Measurements from ENCODE around the gene DDHD1. TPM values are rescaled to one million over a fixed set of nuclear protein-coding genes. Genes with fewer than 3 reads are reported as not detected.

Gene DDHD1
- total RNA-seq, 1 donor from 2014 or later: 7.0 TPM

- TF ChIP-seq, protein P1, sequence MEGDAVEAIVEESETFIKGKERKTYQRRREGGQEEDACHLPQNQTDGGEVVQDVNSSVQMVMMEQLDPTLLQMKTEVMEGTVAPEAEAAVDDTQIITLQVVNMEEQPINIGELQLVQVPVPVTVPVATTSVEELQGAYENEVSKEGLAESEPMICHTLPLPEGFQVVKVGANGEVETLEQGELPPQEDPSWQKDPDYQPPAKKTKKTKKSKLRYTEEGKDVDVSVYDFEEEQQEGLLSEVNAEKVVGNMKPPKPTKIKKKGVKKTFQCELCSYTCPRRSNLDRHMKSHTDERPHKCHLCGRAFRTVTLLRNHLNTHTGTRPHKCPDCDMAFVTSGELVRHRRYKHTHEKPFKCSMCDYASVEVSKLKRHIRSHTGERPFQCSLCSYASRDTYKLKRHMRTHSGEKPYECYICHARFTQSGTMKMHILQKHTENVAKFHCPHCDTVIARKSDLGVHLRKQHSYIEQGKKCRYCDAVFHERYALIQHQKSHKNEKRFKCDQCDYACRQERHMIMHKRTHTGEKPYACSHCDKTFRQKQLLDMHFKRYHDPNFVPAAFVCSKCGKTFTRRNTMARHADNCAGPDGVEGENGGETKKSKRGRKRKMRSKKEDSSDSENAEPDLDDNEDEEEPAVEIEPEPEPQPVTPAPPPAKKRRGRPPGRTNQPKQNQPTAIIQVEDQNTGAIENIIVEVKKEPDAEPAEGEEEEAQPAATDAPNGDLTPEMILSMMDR (IDR thresholded peaks at IDR 0.05; ENCODE audit: insufficient read depth, low read length, poor library complexity, severe bottlenecking): no peak
- H3K36me3 ChIP-seq (ENCODE audit: control insufficient read depth, insufficient read depth, low read length): no peaks in the 10 kb centered on the region
- no peaks in the 10 kb centered on the region for H3K27me3 ChIP-seq (ENCODE audit: control insufficient read depth, insufficient read depth, low read length)
- DNase-seq (ENCODE audit: low read depth): no peak
- no peak overlapping the region for H3K4me3 ChIP-seq (ENCODE audit: low read depth, low read length)
Measured at GRCh38 chr14:53064475-53064874, 88.6 kb downstream of the DDHD1 start.

GRCh38 chr14:53062856-53063255, 90.3 kb downstream of the DDHD1 start:
- H3K36me3 ChIP-seq (ENCODE audit: control insufficient read depth, insufficient read depth, low read length): no peaks in the 10 kb centered on the region
- no peaks in the 10 kb centered on the region for H3K27me3 ChIP-seq (ENCODE audit: control insufficient read depth, insufficient read depth, low read length)
- no peak for DNase-seq (ENCODE audit: low read depth)
- no peak overlapping the region for H3K4me3 ChIP-seq (ENCODE audit: low read depth, low read length)
- TF ChIP-seq, protein P1 (IDR thresholded peaks at IDR 0.05; ENCODE audit: insufficient read depth, low read length, poor library complexity, severe bottlenecking): no peak

DNA sequence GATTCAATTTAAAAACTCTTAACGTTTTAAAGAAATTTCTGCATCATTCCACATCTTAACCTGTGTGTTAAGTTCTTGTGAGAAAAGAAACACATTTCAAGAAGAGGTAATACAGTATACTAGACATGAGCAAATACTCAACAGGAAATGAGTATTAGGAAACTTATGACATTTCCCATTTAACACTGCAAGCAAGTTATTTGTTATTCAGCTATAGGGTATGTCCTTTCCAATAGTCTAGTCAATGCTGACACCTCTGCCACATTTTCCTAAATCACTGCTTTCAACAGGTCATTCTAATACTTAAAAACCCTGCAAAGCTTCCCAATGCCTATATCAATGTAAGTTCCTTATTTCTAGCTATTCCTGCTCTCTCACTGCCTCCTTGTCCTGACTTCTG, 93.1 kb downstream of the DDHD1 start:
- H3K36me3 ChIP-seq (ENCODE audit: control insufficient read depth, insufficient read depth, low read length): no peaks in the 10 kb centered on the region
- H3K4me3 ChIP-seq (ENCODE audit: low read depth, low read length): no peak overlapping the region
- DNase-seq (ENCODE audit: low read depth): no peak
- no peaks in the 10 kb centered on the region for H3K27me3 ChIP-seq (ENCODE audit: control insufficient read depth, insufficient read depth, low read length)
- TF ChIP-seq, protein P1 (IDR thresholded peaks at IDR 0.05; ENCODE audit: insufficient read depth, low read length, poor library complexity, severe bottlenecking): no peak

DNA sequence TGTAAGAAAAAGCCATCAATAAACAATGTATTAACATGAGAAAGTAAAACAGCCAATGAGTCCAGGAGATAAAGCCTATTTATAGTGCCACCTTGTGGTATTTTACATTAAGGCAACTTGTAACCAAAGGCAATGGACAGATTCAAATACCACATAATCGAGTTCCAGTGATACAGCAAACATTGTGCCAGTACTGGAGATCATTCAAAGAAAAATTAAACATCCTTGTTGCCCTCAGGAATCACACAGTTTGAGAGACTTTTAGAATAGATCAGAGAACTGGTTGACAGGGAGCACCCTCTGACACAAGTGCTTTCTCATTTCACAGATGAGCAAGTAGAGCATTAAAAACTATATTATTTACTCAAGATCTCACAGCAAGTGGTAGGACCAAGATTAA, 98.1 kb downstream of the DDHD1 start:
- no peak for DNase-seq (ENCODE audit: low read depth)
- Histone ChIP-seq H3K27me3 (ENCODE audit: control insufficient read depth, insufficient read depth, low read length) (no peaks in the 10 kb centered on the region), H3K36me3 (ENCODE audit: control insufficient read depth, insufficient read depth, low read length) (no peaks in the 10 kb centered on the region), H3K4me3 (ENCODE audit: low read depth, low read length) (no peak overlapping the region)
- TF ChIP-seq, protein P1 (IDR thresholded peaks at IDR 0.05; ENCODE audit: insufficient read depth, low read length, poor library complexity, severe bottlenecking): peak; percentile 69

DNA sequence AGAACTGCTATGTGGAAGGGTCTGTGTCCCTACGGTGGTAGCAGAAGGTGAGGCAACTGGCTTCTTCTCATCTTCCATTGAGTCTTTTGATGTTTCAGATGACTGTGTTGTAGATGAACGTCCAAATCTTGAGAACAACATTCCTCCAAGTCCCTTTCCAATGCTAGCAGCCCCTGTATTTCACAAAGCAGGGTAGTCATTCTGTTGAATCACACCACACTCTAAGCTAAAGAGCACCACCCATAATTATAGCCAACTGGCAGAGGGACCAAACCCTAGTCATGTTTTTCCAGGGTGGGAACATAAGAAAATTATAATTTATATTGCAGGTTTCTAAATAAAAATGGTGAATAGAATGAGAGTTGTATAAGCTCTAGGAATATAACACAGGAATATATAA, 98.7 kb downstream of the DDHD1 start:
- TF ChIP-seq, protein P1 (IDR thresholded peaks at IDR 0.05; ENCODE audit: insufficient read depth, low read length, poor library complexity, severe bottlenecking): no peak
- no peak for DNase-seq (ENCODE audit: low read depth)
- Histone ChIP-seq H3K4me3 (ENCODE audit: low read depth, low read length) (no peak overlapping the region), H3K27me3 (ENCODE audit: control insufficient read depth, insufficient read depth, low read length) (no peaks in the 10 kb centered on the region), H3K36me3 (ENCODE audit: control insufficient read depth, insufficient read depth, low read length) (no peaks in the 10 kb centered on the region)

- no peak for DNase-seq (ENCODE audit: low read depth)
- TF ChIP-seq, protein P1 (IDR thresholded peaks at IDR 0.05; ENCODE audit: insufficient read depth, low read length, poor library complexity, severe bottlenecking): no peak
Measured at GRCh38 chr14:53048631-53049030, 104.5 kb downstream of the DDHD1 start.

More at GRCh38 chr14:53048631-53049030, 104.5 kb downstream of the DDHD1 start:
- H3K36me3 ChIP-seq (ENCODE audit: control insufficient read depth, insufficient read depth, low read length): no peaks in the 10 kb centered on the region
- H3K27me3 ChIP-seq (ENCODE audit: control insufficient read depth, insufficient read depth, low read length): no peaks in the 10 kb centered on the region
- no peak overlapping the region for H3K4me3 ChIP-seq (ENCODE audit: low read depth, low read length)

Data from kidney epithelial cell (primary cell).